Omental fat pad (tissue), 4 donors: Measurements from ENCODE around the gene PRKAA2. TPM values are rescaled to one million over a fixed set of nuclear protein-coding genes. Genes with fewer than 3 reads are reported as not detected.

Source experiments
- ATAC-seq: fragments of 150-250 bp; one replicate; pipeline ENCODE4 v1.9.1; 2016; ENCODE audit warnings: mild to moderate bottlenecking, moderate library complexity; ENCODE audit not compliant: low FRiP score
- DNase-seq: peaks from one replicate; pipeline ENCODE4 v3.0.0-alpha.2; 2019; ENCODE audit warnings: low spot score
- total RNA-seq, 4 donors: library from RNA; depleted of rRNA; stranded (reverse); fragments of >200 nt; gene quantifications; one replicate each; pipeline ENCODE4 v1.1.0, GENCODE V29; 2016
- TF ChIP-seq, protein P1 (sequence below), 3 donors: fragments of 450-650 bp; IDR thresholded peaks; one replicate each; pipeline ENCODE4 v1.5.1; 2016 to 2017; ENCODE audit warnings: antibody characterized with exemption in 3 of 3, mild to moderate bottlenecking in 3 of 3, moderate library complexity in 2 of 3

PRKAA2 gene
- total RNA-seq, 4 donors from 2014 or later, result 0.96 to 3.0 (median 1.9) TPM

DNA sequence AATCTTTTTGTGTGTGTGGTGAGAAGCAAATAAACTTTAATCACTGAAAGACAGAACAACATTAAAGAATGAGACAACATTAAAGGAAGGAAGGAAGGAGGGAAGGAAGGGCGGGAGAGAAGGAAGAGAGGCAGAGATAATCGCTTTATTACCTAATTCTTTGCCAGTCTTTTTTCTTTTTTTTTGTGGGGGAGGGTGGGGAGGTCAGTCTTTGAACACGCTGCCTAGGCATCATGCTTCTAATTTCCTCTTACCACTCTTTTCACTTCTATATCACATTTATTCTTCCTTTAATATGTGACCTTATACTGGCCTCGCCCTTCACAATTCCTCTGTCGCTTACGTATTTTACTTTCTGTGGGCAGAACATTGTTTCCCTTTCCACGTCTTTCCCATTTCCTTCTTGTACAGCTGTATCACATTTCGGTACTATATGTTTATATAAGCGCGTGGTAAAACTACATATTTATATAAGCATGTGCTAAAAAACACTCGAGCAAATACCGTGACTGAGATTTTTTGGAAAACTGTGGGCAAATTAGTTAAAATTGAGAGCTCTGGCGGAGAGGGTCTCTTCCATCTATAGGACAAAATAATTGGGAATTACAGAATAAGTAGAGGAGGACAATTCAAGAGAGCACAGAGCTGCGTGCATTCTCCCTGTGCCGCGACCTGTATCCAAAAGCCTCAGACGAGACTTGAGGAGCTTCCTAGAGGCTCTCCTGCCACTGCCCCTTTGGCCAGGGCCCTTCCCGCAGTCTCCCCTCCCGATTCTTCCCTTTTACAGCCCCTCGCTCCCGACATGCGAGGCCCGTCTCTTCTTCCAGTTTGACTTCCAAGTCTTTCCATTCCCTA, 823 bp upstream of the PRKAA2 start:
- TF ChIP-seq, protein P1, sequence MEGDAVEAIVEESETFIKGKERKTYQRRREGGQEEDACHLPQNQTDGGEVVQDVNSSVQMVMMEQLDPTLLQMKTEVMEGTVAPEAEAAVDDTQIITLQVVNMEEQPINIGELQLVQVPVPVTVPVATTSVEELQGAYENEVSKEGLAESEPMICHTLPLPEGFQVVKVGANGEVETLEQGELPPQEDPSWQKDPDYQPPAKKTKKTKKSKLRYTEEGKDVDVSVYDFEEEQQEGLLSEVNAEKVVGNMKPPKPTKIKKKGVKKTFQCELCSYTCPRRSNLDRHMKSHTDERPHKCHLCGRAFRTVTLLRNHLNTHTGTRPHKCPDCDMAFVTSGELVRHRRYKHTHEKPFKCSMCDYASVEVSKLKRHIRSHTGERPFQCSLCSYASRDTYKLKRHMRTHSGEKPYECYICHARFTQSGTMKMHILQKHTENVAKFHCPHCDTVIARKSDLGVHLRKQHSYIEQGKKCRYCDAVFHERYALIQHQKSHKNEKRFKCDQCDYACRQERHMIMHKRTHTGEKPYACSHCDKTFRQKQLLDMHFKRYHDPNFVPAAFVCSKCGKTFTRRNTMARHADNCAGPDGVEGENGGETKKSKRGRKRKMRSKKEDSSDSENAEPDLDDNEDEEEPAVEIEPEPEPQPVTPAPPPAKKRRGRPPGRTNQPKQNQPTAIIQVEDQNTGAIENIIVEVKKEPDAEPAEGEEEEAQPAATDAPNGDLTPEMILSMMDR (IDR thresholded peaks at IDR 0.05), result no peak
- ATAC-seq (peak; percentile 11), DNase-seq (no peak)

DNA sequence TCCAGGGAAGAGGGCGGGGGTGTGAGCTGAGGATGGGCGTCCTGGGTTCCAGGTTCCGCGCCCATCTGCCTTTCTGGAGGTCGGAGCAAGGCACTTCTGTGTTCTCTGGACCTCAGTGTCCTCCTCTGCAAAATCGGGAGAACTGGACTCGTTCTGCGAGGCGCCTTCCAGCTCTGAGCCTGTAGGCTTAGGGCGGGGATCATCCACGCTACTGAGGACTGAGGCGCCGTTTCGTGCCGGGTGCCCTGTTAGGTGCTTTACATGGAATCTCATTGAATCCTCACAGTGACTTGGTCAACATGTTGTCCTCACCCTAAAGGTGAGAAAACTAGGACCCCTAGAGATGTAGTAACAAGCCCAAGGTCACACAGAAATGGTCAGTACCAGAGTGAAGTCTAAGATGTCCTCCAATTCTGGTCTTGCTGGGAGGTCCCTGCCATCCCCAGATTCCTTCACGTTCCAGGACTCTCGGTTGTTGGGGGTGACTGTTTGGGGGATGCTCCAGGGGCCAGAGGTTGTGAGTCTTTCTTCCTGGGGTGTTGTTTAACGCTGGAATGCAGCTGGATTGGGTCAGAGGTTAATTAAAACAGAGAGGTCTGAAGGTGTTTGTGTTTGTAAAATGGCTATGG, 677 bp downstream of the PRKAA2 start:
- DNase-seq, result no peak
- TF ChIP-seq, protein P1 (IDR thresholded peaks at IDR 0.05), result no peak
- ATAC-seq, result peak; percentile 45

DNA sequence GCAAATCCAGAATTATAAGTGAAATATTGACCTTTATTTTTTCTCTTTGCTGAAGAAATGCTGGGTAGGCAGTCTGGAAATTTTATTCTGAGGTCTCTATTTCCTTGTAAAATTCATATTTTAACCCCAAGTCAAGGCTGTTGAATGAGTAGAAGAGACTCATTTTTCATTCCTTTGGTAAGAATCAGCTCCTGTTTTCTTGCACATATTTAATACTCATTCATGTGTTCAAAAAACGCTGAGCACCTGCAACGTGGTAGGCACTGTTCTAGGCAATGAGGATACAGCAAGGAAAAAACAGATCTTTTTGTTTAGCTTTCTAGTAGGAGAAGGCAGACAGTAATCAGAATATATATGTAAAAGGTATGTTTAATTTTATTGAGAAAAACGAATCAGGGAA, 1.5 kb downstream of the PRKAA2 start:
- no peak for ATAC-seq

DNA sequence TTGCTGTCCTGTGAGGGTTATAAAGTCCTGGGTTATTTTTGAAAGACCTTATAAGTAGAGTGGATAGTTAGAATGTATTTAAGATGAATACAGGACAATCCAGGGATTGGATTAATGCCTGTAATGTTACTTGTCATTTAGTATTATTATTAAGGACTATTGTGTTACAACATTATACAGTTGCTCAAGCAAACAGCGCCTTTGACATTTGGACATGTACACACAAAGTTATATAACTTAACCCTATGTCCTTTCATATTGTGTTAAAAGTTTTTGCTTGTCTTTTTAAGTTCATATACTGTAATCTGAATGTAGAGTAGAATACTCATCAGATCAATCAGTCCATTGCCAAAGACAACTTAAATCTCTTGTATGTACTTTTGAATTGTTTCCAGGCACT, 2.0 kb downstream of the PRKAA2 start:
- TF ChIP-seq, protein P1 (IDR thresholded peaks at IDR 0.05), result no peak
- DNase-seq (no peak), ATAC-seq (no peak)

More for the DNA sequence above, 1.5 kb downstream of the PRKAA2 start:
- TF ChIP-seq, protein P1 (IDR thresholded peaks at IDR 0.05), result no peak
- DNase-seq, result no peak

DNA sequence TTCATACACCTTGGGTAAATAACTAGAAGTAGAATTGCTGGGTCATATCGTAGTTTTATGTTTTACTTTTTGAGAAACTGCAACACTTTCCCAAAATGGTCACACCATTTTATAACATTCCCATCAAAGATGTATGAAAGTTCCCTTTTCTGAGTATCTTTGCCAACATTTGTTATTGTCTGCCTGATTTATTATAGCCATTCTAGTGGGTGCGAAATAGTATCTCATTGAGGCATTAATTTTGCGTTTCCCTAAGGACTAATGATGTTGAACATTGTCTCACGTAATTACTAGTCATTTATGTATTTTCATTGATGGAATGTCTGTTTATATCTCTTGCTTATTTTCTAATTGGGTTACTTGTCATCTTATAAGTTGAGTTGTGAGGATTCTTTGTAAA, 3.4 kb downstream of the PRKAA2 start:
- TF ChIP-seq, protein P1 (IDR thresholded peaks at IDR 0.05), result no peak
- DNase-seq, result no peak
- no peak for ATAC-seq

DNA sequence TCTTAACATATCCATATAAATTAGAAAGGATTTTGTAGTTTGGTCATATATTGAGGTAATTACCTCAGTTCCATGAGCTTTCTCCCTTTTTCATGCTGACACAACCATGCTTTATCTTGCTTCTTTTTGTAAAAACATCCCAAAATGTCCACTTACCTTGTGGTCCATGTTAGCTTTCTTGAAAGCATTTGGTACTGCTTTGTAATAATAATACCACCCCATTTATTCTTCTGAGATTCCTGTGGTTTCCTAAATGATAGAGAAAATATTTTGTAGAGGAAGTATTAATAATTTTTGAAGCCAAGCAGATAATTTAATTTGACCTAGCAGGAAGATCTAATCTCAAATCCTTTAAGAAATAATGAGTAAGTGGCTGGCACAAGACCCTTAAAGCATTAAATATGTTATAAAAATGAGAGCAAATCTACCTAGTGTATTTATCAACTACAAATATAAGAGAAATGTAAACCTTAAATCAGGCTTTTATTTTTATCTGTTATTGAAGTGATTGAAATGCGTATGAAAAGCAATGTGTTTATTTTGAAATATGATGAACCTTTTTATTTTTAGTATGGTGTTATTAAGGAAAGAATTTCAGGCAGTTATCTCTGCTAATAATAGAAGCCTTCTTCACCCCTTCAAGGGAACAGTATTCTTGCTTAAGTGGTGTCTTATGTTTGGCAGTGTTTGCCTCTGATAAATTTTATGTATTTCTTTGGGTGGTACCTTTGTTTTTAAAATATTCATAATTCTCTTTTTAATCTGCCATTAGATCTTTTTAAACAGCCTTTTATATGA, 9.2 kb downstream of the PRKAA2 start:
- ATAC-seq (no peak), DNase-seq (no peak)
- TF ChIP-seq, protein P1 (IDR thresholded peaks at IDR 0.05), result no peak
